Measurements from ENCODE around the gene TUBG1.
A peak's percentile ranks its signal among the peaks of the same experiment; 100 is the strongest.

TUBG1 gene
- 5.1 to 14.0 reads per million in 2 donors for total RNA-seq

- DNase-seq = peak; percentile 98
Measured at GRCh38 chr17:42609182-42609813, at the start of gene TUBG1, which contains the start of gene RETREG3. TUBG1 (plus strand) TSS chr17:42609683; CDS start chr17:42609738, 55 bp downstream. RETREG3 (minus strand) TSS chr17:42609374; CDS start chr17:42609324, 50 bp downstream.

- DNase-seq = no peak
Measured at GRCh38 chr17:42560246-42560645, 49.2 kb upstream of the TUBG1 start.

GRCh38 chr17:42561897-42562387, 47.5 kb upstream of the TUBG1 start, which contains the start of gene COASY:
COASY (plus strand) TSS chr17:42562148; CDS start chr17:42562623, 475 bp downstream.
- peak; percentile 87 for DNase-seq

GRCh38 chr17:42562388-42563142, 46.9 kb upstream of the TUBG1 start:
- no peak for DNase-seq

GRCh38 chr17:42563143-42563509, 46.4 kb upstream of the TUBG1 start:
- no peak for DNase-seq

- DNase-seq = no peak
Measured at GRCh38 chr17:42563543-42563942, 45.9 kb upstream of the TUBG1 start.

- DNase-seq = no peak
Measured at GRCh38 chr17:42563950-42564349, 45.5 kb upstream of the TUBG1 start.

- DNase-seq = no peak
Measured at GRCh38 chr17:42564815-42565522, 44.5 kb upstream of the TUBG1 start.

GRCh38 chr17:42565523-42566214, 43.8 kb upstream of the TUBG1 start:
- no peak for DNase-seq

GRCh38 chr17:42566215-42566882, 43.1 kb upstream of the TUBG1 start:
- DNase-seq = no peak

GRCh38 chr17:42566883-42567573, 42.5 kb upstream of the TUBG1 start, which contains the start of gene MLX:
MLX (plus strand) TSS chr17:42567100; CDS start chr17:42567125, 25 bp downstream.
- peak; percentile 90 for DNase-seq

- no peak for DNase-seq
Measured at GRCh38 chr17:42568341-42569111, 41.0 kb upstream of the TUBG1 start.

- DNase-seq = no peak
Measured at GRCh38 chr17:42571435-42572225, 37.9 kb upstream of the TUBG1 start.

- no peak for DNase-seq
Measured at GRCh38 chr17:42573095-42573494, 36.4 kb upstream of the TUBG1 start.

GRCh38 chr17:42574463-42574862, 35.0 kb upstream of the TUBG1 start:
- DNase-seq = no peak

GRCh38 chr17:42577140-42577531, 32.3 kb upstream of the TUBG1 start:
- no peak for DNase-seq

GRCh38 chr17:42577532-42578281, 31.8 kb upstream of the TUBG1 start, which contains the start of gene PSMC3IP:
PSMC3IP (minus strand) TSS chr17:42577729; CDS start chr17:42577686, 43 bp downstream.
- peak; percentile 88 for DNase-seq

- peak; percentile 55 for DNase-seq
Measured at GRCh38 chr17:42578282-42578869, 31.1 kb upstream of the TUBG1 start.

All from T-helper 9 cell (primary cell).